PC-3 (cell line): Measurements from ENCODE around the gene ZDHHC22. TPM values are rescaled to one million over a fixed set of nuclear protein-coding genes. Genes with fewer than 3 reads are reported as not detected.

Source experiments
- ATAC-seq: fragments of 200-7000 bp; cut with Tn5 transposase; 2 replicates; pipeline ENCODE4 v1.9.1; 2020; ENCODE audit warnings: mild to moderate bottlenecking, moderate library complexity
- BruUV-seq: library from RNA; stranded (reverse); fragments of 400-500 nt; replicated peaks from 2 replicates; lab custom pipeline; 2021; lab: Mats Ljungman, UMichigan
- CTCF ChIA-PET: fragments of 300-600 bp; sonication (Branson Sonifier 250); formaldehyde crosslinking; loops from one replicate; lab custom pipeline; 2022; ENCODE audit warnings: antibody characterized with exemption; lab: Charles Lee
- POLR2A ChIA-PET: fragments of 300-600 bp; sonication (Branson Sonifier 250); formaldehyde crosslinking; loops from one replicate; lab custom pipeline; 2022; ENCODE audit warnings: antibody characterized with exemption; ENCODE audit not compliant: unreplicated experiment; lab: Charles Lee
- DNase-seq: peaks from one replicate; pipeline ENCODE4 v3.0.0-alpha.2; 2015
- H2AFZ ChIP-seq: fragments of 300-600 bp; sonication (generic); 2 replicates; pipeline ENCODE4 v1.6.0; 2016; ENCODE audit warnings: antibody characterized with exemption, low read length
- H3F3A ChIP-seq: fragments of 300-600 bp; sonication (generic); one replicate; pipeline ENCODE4 v1.6.0; 2017; ENCODE audit warnings: antibody characterized with exemption, low read length, control low read depth, mild to moderate bottlenecking; ENCODE audit not compliant: unreplicated experiment
- H3K27ac ChIP-seq: fragments of 300-600 bp; sonication (generic); 2 replicates; pipeline ENCODE4 v1.5.1; 2016; ENCODE audit warnings: mild to moderate bottlenecking, low read length
- H3K27me3 ChIP-seq: fragments of 300-600 bp; sonication (generic); 2 replicates; pipeline ENCODE4 v1.6.1; 2016; ENCODE audit warnings: low read length, mixed read lengths
- H3K36me3 ChIP-seq: fragments of 300-600 bp; sonication (generic); 2 replicates; pipeline ENCODE4 v1.6.1; 2016; ENCODE audit warnings: low read depth, mixed run types, low read length, mixed read lengths
- H3K4me1 ChIP-seq: fragments of 300-600 bp; sonication (generic); 2 replicates; pipeline ENCODE4 v1.5.1; 2016; ENCODE audit warnings: low read length; ENCODE audit not compliant: insufficient read depth
- H3K4me2 ChIP-seq: fragments of 300-600 bp; sonication (generic); 2 replicates; pipeline ENCODE4 v1.6.0; 2016; ENCODE audit warnings: low read length
- H3K4me3 ChIP-seq: fragments of 300-600 bp; sonication (generic); 2 replicates; pipeline ENCODE4 v1.5.1; 2016; ENCODE audit warnings: mild to moderate bottlenecking, low read length, mixed read lengths
- H3K79me2 ChIP-seq: fragments of 300-600 bp; sonication (generic); 2 replicates; pipeline ENCODE4 v1.6.1; 2017; ENCODE audit warnings: low read length, mixed read lengths
- H3K9ac ChIP-seq: fragments of 300-600 bp; sonication (generic); 2 replicates; pipeline ENCODE4 v1.6.0; 2016; ENCODE audit warnings: mild to moderate bottlenecking, low read length
- H3K9me2 ChIP-seq: fragments of 300-600 bp; sonication (generic); replicated peaks from 2 replicates; pipeline ENCODE4 v1.6.1; 2016; ENCODE audit warnings: mixed run types, low read length, mixed read lengths
- H3K9me3 ChIP-seq: fragments of 300-600 bp; sonication (generic); 2 replicates; pipeline ENCODE4 v1.6.1; 2016; ENCODE audit warnings: low read length, mixed read lengths
- H4K20me1 ChIP-seq: fragments of 300-600 bp; sonication (generic); 2 replicates; pipeline ENCODE4 v1.6.1; 2016; ENCODE audit warnings: low read length, mixed read lengths
- CTCF ChIP-seq: fragments of 300-600 bp; sonication (generic); conservative IDR thresholded peaks from 2 replicates; pipeline ENCODE4 v1.5.1; 2017; ENCODE audit warnings: antibody characterized with exemption, low read depth, mild to moderate bottlenecking, low read length
- EZH2 ChIP-seq: fragments of 300-600 bp; sonication (generic); IDR thresholded peaks from one replicate; pipeline ENCODE4 v1.6.1; 2017; ENCODE audit warnings: antibody characterized with exemption, mild to moderate bottlenecking, low read length; ENCODE audit not compliant: unreplicated experiment
- EZH2phosphoT487 ChIP-seq: fragments of 300-600 bp; sonication (generic); IDR thresholded peaks from 2 replicates; pipeline ENCODE4 v1.6.1; 2018; ENCODE audit warnings: mild to moderate bottlenecking, antibody characterized with exemption, low read length, borderline replicate concordance
- intact Hi-C: fragments of 100-400 bp; cut with micrococcal nuclease; formaldehyde crosslinking; loops from 2 replicates; pipeline ENCODE4 v1.9.0; 2023
- total RNA-seq: library from RNA; depleted of rRNA; stranded (reverse); fragments of >200 nt; gene quantifications from 2 replicates; pipeline ENCODE4 v1.2.3, GENCODE V29; 2014

Gene ZDHHC22
- total RNA-seq, 1 experiment from 2014 or later: 0.15 TPM

DNA sequence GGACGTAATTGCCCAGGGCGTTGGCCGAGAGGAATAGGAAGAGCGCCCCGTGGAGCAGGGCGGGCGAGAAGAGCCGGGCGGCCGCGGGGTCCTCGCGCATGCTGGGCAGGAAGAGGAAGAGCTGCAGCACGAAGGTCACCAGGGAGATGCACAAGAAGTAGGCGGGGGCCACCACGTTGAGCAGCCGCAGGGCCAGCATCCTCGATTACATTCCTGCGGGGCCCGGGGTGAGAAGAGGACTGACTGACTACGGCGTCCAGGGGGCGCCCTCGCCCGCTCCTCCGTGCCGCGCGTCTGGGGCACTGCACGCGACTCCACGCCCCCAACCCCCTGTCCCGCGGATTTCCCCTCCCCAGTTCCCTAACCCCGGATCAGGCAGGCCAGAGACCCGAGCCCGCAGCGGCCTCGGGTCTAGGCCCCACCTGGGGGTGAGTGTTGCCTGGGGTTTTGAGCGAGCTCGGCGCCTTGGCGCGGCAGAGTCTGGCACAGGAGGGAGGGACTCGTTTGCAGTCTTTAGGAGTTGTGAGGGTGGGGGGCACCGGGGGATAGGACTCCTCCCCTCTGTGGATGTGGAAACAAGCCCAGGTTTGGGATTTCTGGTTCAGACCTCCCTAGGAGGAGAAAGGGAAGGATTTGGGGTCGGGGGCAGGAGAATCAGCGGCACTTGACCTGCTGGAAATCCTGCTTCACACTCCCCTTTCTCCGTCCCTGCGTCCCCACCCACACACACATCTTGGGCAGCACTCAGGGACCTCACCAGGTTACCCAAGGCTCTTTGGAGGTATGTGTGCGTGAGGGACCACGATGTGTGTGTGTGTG is 1.8 kb downstream of the ZDHHC22 start:
- no peaks in the 10 kb centered on the region for H3K79me2 ChIP-seq
- peak; percentile 52 for DNase-seq
- ATAC-seq: peak; percentile 54
- H4K20me1 ChIP-seq: no peaks in the 10 kb centered on the region
- H3K4me3 ChIP-seq: peak overlapping the region; percentile 74
- H3F3A ChIP-seq: no peaks in the 10 kb centered on the region
- H3K9ac ChIP-seq: no peak overlapping the region
- peak overlapping the region; percentile 87 for H2AFZ ChIP-seq
- no peaks in the 10 kb centered on the region for H3K9me2 ChIP-seq
- H3K27ac ChIP-seq: no peak overlapping the region
- peak overlapping the region; percentile 95 for H3K4me2 ChIP-seq
- POLR2A ChIA-PET: no interaction called here
- CTCF ChIA-PET: no interaction called here
- H3K4me1 ChIP-seq: peaks cover 13% of the 10 kb centered on the region
- H3K36me3 ChIP-seq: no peaks in the 10 kb centered on the region
- intact Hi-C loops: no loop called here
- H3K9me3 ChIP-seq: no peaks in the 10 kb centered on the region
- no TSS peak for BruUV-seq
- H3K27me3 ChIP-seq: peaks cover 71% of the 10 kb centered on the region
- TF ChIP-seq CTCF (peak; percentile 92), EZH2phosphoT487 (0 out of 2 replicates have a peak, but pooled peaks have one; percentile 26), EZH2 (no peak)

DNA sequence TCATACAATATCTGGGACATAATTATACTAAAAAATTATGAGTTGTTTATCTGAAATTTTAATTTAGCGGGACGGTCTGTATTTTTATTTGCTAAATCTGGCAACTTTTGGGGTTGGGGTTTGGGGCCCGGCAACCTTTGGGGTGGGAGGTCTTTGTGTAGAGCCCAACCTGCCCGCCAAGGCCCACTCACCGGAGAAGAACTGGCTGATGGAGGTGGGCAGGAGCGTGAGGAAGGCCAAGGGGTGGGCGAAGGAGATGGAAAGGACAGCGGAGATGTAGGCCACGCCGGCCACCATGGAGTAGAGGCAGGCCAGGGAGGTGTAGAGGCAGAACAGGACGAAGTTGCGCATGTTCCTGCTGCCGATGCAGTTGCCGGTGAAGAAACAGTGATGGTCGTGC is 2.6 kb downstream of the ZDHHC22 start:
- H3F3A ChIP-seq: no peaks in the 10 kb centered on the region
- no peak overlapping the region for H3K27ac ChIP-seq
- H2AFZ ChIP-seq: no peak overlapping the region
- no peaks in the 10 kb centered on the region for H3K79me2 ChIP-seq
- H3K9ac ChIP-seq: no peak overlapping the region
- POLR2A ChIA-PET: no interaction called here
- no peaks in the 10 kb centered on the region for H4K20me1 ChIP-seq
- peaks cover 13% of the 10 kb centered on the region for H3K4me1 ChIP-seq
- BruUV-seq: no TSS peak
- no peaks in the 10 kb centered on the region for H3K36me3 ChIP-seq
- intact Hi-C loops: no loop called here
- H3K9me3 ChIP-seq: no peaks in the 10 kb centered on the region
- H3K4me3 ChIP-seq: no peak overlapping the region
- no peaks in the 10 kb centered on the region for H3K9me2 ChIP-seq
- no peak overlapping the region for H3K4me2 ChIP-seq
- ATAC-seq (no peak), DNase-seq (no peak)
- CTCF ChIA-PET: no interaction called here
- peaks cover 73% of the 10 kb centered on the region for H3K27me3 ChIP-seq
- no peak for TF ChIP-seq EZH2
- no peak for TF ChIP-seq EZH2phosphoT487
- no peak for TF ChIP-seq CTCF
